Neural cell (in vitro differentiated cells): ENCODE measurements around the gene VIPR1. TPM values are rescaled to one million over a fixed set of nuclear protein-coding genes. Genes with fewer than 3 reads are reported as not detected.

Source experiments
- H2AFZ ChIP-seq: fragments of 200-600, 300-800 bp; sonication (generic), shearing (Covaris generic); 2 replicates; pipeline ENCODE4 v1.6.0; 2014; ENCODE audit warnings: low read depth, mild to moderate bottlenecking, antibody characterized with exemption, low read length, moderate library complexity
- H3F3A ChIP-seq: fragments of 200-600 bp; shearing (Covaris generic); 2 replicates; pipeline ENCODE4 v1.6.1; 2016; ENCODE audit warnings: mild to moderate bottlenecking, moderate library complexity, mixed read lengths, antibody characterized with exemption, low read length; ENCODE audit not compliant: insufficient read depth, poor library complexity, severe bottlenecking
- H3K27ac ChIP-seq: fragments of 200-600, 300-800 bp; sonication (generic), shearing (Covaris generic); 2 replicates; pipeline ENCODE4 v1.5.1; 2014; ENCODE audit warnings: mild to moderate bottlenecking, low read length, moderate library complexity
- H3K27me3 ChIP-seq: fragments of 300-800, 200-600 bp; sonication (generic), shearing (Covaris generic); 2 replicates; pipeline ENCODE4 v1.6.0; 2014; ENCODE audit warnings: mild to moderate bottlenecking, low read depth, low read length, moderate library complexity; ENCODE audit not compliant: insufficient read depth
- H3K36me3 ChIP-seq: fragments of 300-800, 200-600 bp; sonication (generic), shearing (Covaris generic); 2 replicates; pipeline ENCODE4 v1.5.1; 2014; ENCODE audit warnings: mild to moderate bottlenecking, antibody characterized with exemption, low read length, moderate library complexity; ENCODE audit not compliant: insufficient read depth
- H3K4me2 ChIP-seq: fragments of 300-800, 200-600 bp; sonication (generic), shearing (Covaris generic); 2 replicates; pipeline ENCODE4 v1.6.0; 2014; ENCODE audit warnings: mild to moderate bottlenecking, low read length
- H3K4me3 ChIP-seq: fragments of 300-800, 200-600 bp; sonication (generic), shearing (Covaris generic); 2 replicates; pipeline ENCODE4 v1.5.1; 2014; ENCODE audit warnings: mild to moderate bottlenecking, low read length, moderate library complexity
- H3K79me2 ChIP-seq: fragments of 200-600 bp; shearing (Covaris generic); replicated peaks from 2 replicates; pipeline ENCODE4 v1.6.0; 2014; ENCODE audit warnings: mild to moderate bottlenecking, low read length, moderate library complexity; ENCODE audit not compliant: insufficient read depth
- H3K9ac ChIP-seq: fragments of 300-800, 200-600 bp; sonication (generic), shearing (Covaris generic); 2 replicates; pipeline ENCODE4 v1.6.1; 2016; ENCODE audit warnings: mild to moderate bottlenecking, low read length, mixed read lengths
- H3K9me2 ChIP-seq: fragments of 200-600 bp; shearing (Covaris generic); 2 replicates; pipeline ENCODE4 v1.6.1; 2016; ENCODE audit warnings: mild to moderate bottlenecking, low read length, mixed read lengths; ENCODE audit not compliant: insufficient read depth
- H3K9me3 ChIP-seq: fragments of 200-600, 300-800 bp; sonication (generic), shearing (Covaris generic); 2 replicates; pipeline ENCODE4 v1.6.1; 2016; ENCODE audit warnings: mild to moderate bottlenecking, mixed run types, low read length, moderate library complexity, mixed read lengths
- H4K20me1 ChIP-seq: fragments of 200-600 bp; shearing (Covaris generic); 2 replicates; pipeline ENCODE4 v1.6.1; 2016; ENCODE audit warnings: mild to moderate bottlenecking, mixed run types; ENCODE audit not compliant: insufficient read depth
- CTCF ChIP-seq: fragments of 450-650 bp; IDR thresholded peaks from 2 replicates; pipeline ENCODE4 v1.5.1; 2014; ENCODE audit warnings: antibody characterized with exemption, mild to moderate bottlenecking, moderate library complexity; ENCODE audit not compliant: poor library complexity, severe bottlenecking
- EP300 ChIP-seq: fragments of 450-650 bp; conservative IDR thresholded peaks from 2 replicates; pipeline ENCODE4 v1.6.1; 2014; ENCODE audit warnings: antibody characterized with exemption, mild to moderate bottlenecking, moderate library complexity; ENCODE audit not compliant: poor library complexity, severe bottlenecking
- EZH2 ChIP-seq: fragments of 200-600, 300-800 bp; shearing (Covaris generic), sonication (generic); IDR thresholded peaks from 2 replicates; pipeline ENCODE4 v1.6.1; 2014; ENCODE audit warnings: antibody characterized with exemption, low read length, borderline replicate concordance, mild to moderate bottlenecking; ENCODE audit not compliant: insufficient read depth, poor library complexity, severe bottlenecking
- MXI1 ChIP-seq: fragments of 450-650 bp; conservative IDR thresholded peaks from 2 replicates; pipeline ENCODE4 v1.6.1; 2014; ENCODE audit warnings: antibody characterized with exemption, mild to moderate bottlenecking; ENCODE audit not compliant: poor library complexity, severe bottlenecking
- POLR2AphosphoS5 ChIP-seq: IDR thresholded peaks from 2 replicates; pipeline ENCODE4 v1.6.1; 2012
- RAD21 ChIP-seq: fragments of 450-650 bp; conservative IDR thresholded peaks from 2 replicates; pipeline ENCODE4 v1.6.1; 2014; ENCODE audit warnings: antibody characterized with exemption, mild to moderate bottlenecking, moderate library complexity
- REST ChIP-seq: IDR thresholded peaks from 2 replicates; pipeline ENCODE4 v1.6.1; 2012; ENCODE audit warnings: borderline replicate concordance
- TAF1 ChIP-seq: IDR thresholded peaks from 2 replicates; pipeline ENCODE4 v1.6.1; 2012; ENCODE audit warnings: low read depth
- polyA plus RNA-seq: library from polyadenylated mRNA; depleted of rRNA; stranded (reverse); fragments of >200 nt; gene quantifications from 2 replicates; pipeline ENCODE4 v1.2.3, GENCODE V29; 2014

The VIPR1 gene
- polyA plus RNA-seq, 1 donor from 2014 or later, result 1.6 TPM

GRCh38 chr3:42495393-42495792 is 7.0 kb upstream of the VIPR1 start:
- no peaks in the 10 kb centered on the region for H3K9me2 ChIP-seq

GRCh38 chr3:42497009-42497731 is 5.3 kb upstream of the VIPR1 start:
- TF ChIP-seq EP300 (no peak), REST (no peak), RAD21 (no peak)
- Histone ChIP-seq H3K27me3 (peaks cover 34% of the 10 kb centered on the region), H3K27ac (no peak overlapping the region), H3K79me2 (no peaks in the 10 kb centered on the region), H4K20me1 (no peaks in the 10 kb centered on the region), H3K9me3 (no peaks in the 10 kb centered on the region), H3F3A (no peaks in the 10 kb centered on the region), H3K9ac (no peak overlapping the region), H3K4me3 (no peak overlapping the region), H2AFZ (no peak overlapping the region), H3K4me2 (no peak overlapping the region), H3K9me2 (no peaks in the 10 kb centered on the region), H3K36me3 (no peaks in the 10 kb centered on the region)

More at GRCh38 chr3:42495393-42495792, 7.0 kb upstream of the VIPR1 start:
- TF ChIP-seq POLR2AphosphoS5, result no peak
- TF ChIP-seq EZH2, result no peak
- TF ChIP-seq MXI1, result no peak
- H3K9ac ChIP-seq, result no peak overlapping the region
- no peak overlapping the region for H3K27ac ChIP-seq
- H3K4me3 ChIP-seq, result no peak overlapping the region
- no peaks in the 10 kb centered on the region for H3K79me2 ChIP-seq
- H2AFZ ChIP-seq, result no peak overlapping the region
- H3K27me3 ChIP-seq, result peaks cover 16% of the 10 kb centered on the region
- H3K9me3 ChIP-seq, result no peaks in the 10 kb centered on the region
- no peaks in the 10 kb centered on the region for H3K36me3 ChIP-seq
- no peaks in the 10 kb centered on the region for H4K20me1 ChIP-seq
- H3F3A ChIP-seq, result no peaks in the 10 kb centered on the region
- no peak overlapping the region for H3K4me2 ChIP-seq

- Histone ChIP-seq H3K9me2 (no peaks in the 10 kb centered on the region), H3F3A (no peaks in the 10 kb centered on the region), H4K20me1 (no peaks in the 10 kb centered on the region), H2AFZ (no peak overlapping the region), H3K27ac (no peak overlapping the region), H3K4me2 (no peak overlapping the region), H3K79me2 (no peaks in the 10 kb centered on the region), H3K27me3 (peaks cover 42% of the 10 kb centered on the region), H3K9ac (no peak overlapping the region), H3K36me3 (no peaks in the 10 kb centered on the region), H3K4me3 (no peak overlapping the region), H3K9me3 (no peaks in the 10 kb centered on the region)
- TF ChIP-seq TAF1, result no peak
- no peak for TF ChIP-seq CTCF
- no peak for TF ChIP-seq REST
- no peak for TF ChIP-seq RAD21
These were observed 4.4 kb upstream of the VIPR1 start for GRCh38 chr3:42498034-42498433.
